OCI-LY7 (cell line): Measurements from ENCODE around the gene FCSK. TPM values are rescaled to one million over a fixed set of nuclear protein-coding genes. Genes with fewer than 3 reads are reported as not detected.

ENCODE experiments used
- BruUV-seq: library from RNA; stranded (reverse); fragments of 400-500 nt; replicated peaks from 2 replicates; lab custom pipeline; 2021; lab: Mats Ljungman, UMichigan
- CTCF ChIA-PET: fragments of 300-600 bp; sonication (Branson Sonifier 250); formaldehyde crosslinking; loops from one replicate; lab custom pipeline; 2022; ENCODE audit warnings: antibody characterized with exemption; ENCODE audit not compliant: unreplicated experiment; lab: Charles Lee
- POLR2A ChIA-PET: fragments of 300-600 bp; sonication (Branson Sonifier 250); formaldehyde crosslinking; loops from one replicate; lab custom pipeline; 2022; ENCODE audit warnings: antibody characterized with exemption; lab: Charles Lee
- DNase-seq: peaks from one replicate; pipeline ENCODE4 v3.0.0-alpha.2; 2015; ENCODE audit warnings: low spot score
- H2AFZ ChIP-seq: fragments of 200-600 bp; sonication (generic), shearing (Covaris generic); 2 replicates; pipeline ENCODE4 v1.6.1; 2014; ENCODE audit warnings: mild to moderate bottlenecking, antibody characterized with exemption, low read length, moderate library complexity
- H3K27ac ChIP-seq: fragments of 200-600 bp; sonication (generic); 2 replicates; pipeline ENCODE4 v1.5.1; 2014; ENCODE audit warnings: mixed run types, low read depth, mild to moderate bottlenecking, moderate library complexity, low read length, inconsistent platforms; ENCODE audit not compliant: poor library complexity, severe bottlenecking
- H3K36me3 ChIP-seq: fragments of 200-600 bp; sonication (generic); 2 replicates; pipeline ENCODE4 v1.6.1; 2014; ENCODE audit warnings: mild to moderate bottlenecking, antibody characterized with exemption, low read length, moderate library complexity, mixed read lengths; ENCODE audit not compliant: insufficient read depth
- H3K4me1 ChIP-seq: fragments of 200-600 bp; sonication (generic); 2 replicates; pipeline ENCODE4 v1.5.1; 2014; ENCODE audit warnings: mild to moderate bottlenecking, low read length; ENCODE audit not compliant: insufficient read depth, poor library complexity, severe bottlenecking
- H3K4me2 ChIP-seq: fragments of 200-600 bp; sonication (generic); 2 replicates; pipeline ENCODE4 v1.6.1; 2014; ENCODE audit warnings: mild to moderate bottlenecking, low read length
- H3K4me3 ChIP-seq: fragments of 200-600 bp; sonication (generic); 2 replicates; pipeline ENCODE4 v1.5.1; 2014; ENCODE audit warnings: mild to moderate bottlenecking, low read depth, low read length; ENCODE audit not compliant: poor library complexity, severe bottlenecking
- H3K79me2 ChIP-seq: fragments of 200-600 bp; sonication (generic); 2 replicates; pipeline ENCODE4 v1.6.1; 2016; ENCODE audit warnings: low read depth, mild to moderate bottlenecking, low read length, moderate library complexity, mixed read lengths; ENCODE audit not compliant: insufficient read depth
- H3K9me2 ChIP-seq: fragments of 200-600 bp; sonication (generic); 2 replicates; pipeline ENCODE4 v1.6.1; 2016; ENCODE audit warnings: mild to moderate bottlenecking, low read length, mixed read lengths; ENCODE audit not compliant: insufficient read depth
- H3K9me3 ChIP-seq: fragments of 200-600 bp; sonication (generic); 2 replicates; pipeline ENCODE4 v1.6.1; 2014; ENCODE audit warnings: mild to moderate bottlenecking, mixed run types, low read length, mixed read lengths
- H4K20me1 ChIP-seq: fragments of 200-600 bp; sonication (generic); 2 replicates; pipeline ENCODE4 v1.6.1; 2014; ENCODE audit warnings: mild to moderate bottlenecking, antibody characterized with exemption, low read length, moderate library complexity, mixed read lengths; ENCODE audit not compliant: insufficient read depth
- CTCF ChIP-seq: fragments of 200-600 bp; sonication (generic); conservative IDR thresholded peaks from 2 replicates; pipeline ENCODE4 v1.5.1; 2014; ENCODE audit warnings: mild to moderate bottlenecking, antibody characterized with exemption, low read length, moderate library complexity, mixed read lengths
- EZH2phosphoT487 ChIP-seq: fragments of 200-600 bp; sonication (generic); IDR thresholded peaks from 2 replicates; pipeline ENCODE4 v1.6.1; 2018; ENCODE audit warnings: low read depth, borderline replicate concordance, mild to moderate bottlenecking, mixed run types, antibody characterized with exemption, low read length, moderate library complexity, mixed read lengths
- intact Hi-C: fragments of 100-400 bp; cut with micrococcal nuclease; formaldehyde crosslinking; loops from one replicate; pipeline ENCODE4 v1.10.0; 2022; ENCODE audit not compliant: unreplicated experiment
- total RNA-seq, 2 experiments: library from RNA; depleted of rRNA in 1 of 2; stranded (reverse); fragments of >200 nt in 1 of 2; shearing (Covaris generic) in 1 of 2; gene quantifications; 2 replicates each; pipeline ENCODE4 v1.2.3, GENCODE V29; 2014 to 2022

FCSK gene
- total RNA-seq, 2 experiments from 2014 or later, result 6.8 to 14.3 TPM

DNA sequence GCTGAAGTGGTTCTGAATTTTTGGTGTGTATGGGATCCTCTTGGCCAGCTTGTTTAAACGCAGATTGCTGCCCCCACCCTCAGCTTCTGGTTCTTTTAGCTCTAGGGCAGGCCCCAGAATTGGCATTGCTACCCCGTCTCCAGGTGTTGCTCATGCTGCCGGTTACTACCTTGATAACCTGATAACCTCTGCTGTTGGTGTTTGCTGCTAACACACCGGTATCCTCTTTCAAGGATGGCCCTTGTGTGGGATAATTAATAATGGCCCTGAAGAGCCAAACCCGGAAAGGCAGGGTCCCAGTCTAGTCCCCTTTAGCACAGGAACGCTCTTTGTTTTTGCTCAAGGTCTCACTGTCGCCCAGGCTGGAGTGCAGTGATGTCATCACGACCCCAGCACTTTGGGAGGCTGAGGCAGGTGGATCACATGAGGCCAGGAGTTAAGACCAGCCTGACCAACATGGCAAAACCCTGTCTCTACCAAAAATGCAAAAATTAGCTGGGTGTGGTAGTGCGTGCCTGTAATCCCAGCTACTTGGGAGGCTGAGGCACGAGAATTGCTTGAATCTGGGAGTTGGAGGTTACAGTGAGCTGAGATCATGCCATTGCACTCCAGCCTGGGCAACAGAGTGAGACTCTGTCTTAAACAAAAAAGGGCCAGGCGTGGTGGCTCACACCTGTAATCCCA is 14.2 kb upstream of the FCSK start:
- BruUV-seq, result no TSS peak
- Histone ChIP-seq H3K4me1 (peaks cover 22% of the 10 kb centered on the region), H3K4me3 (peak overlapping the region; percentile 97), H3K36me3 (peaks cover under 1% of the 10 kb centered on the region), H3K27ac (peak overlapping the region; percentile 59), H3K79me2 (peaks cover 34% of the 10 kb centered on the region), H3K9me2 (no peaks in the 10 kb centered on the region), H3K9me3 (no peaks in the 10 kb centered on the region), H4K20me1 (no peaks in the 10 kb centered on the region), H2AFZ (peak overlapping the region; percentile 93; the same call in 1 of the 2 replicates), H3K4me2 (peak overlapping the region; percentile 99)
- intact Hi-C loops, result no loop called here
- DNase-seq, result peak; percentile 22
- ChIA-PET CTCF (interaction anchor here (1.2 kb wide), 1 partner anchor 14 kb away, joined by 6 read pairs; the partner anchor contains the start of gene FCSK), POLR2A (interaction anchor here (0.5 to 2.1 kb wide), 7 partner anchors 9 to 166 kb away, joined by 3 to 12 read pairs (median 6); partner anchors contain the start of genes COG4 and FCSK)
- no peak for TF ChIP-seq EZH2phosphoT487

DNA sequence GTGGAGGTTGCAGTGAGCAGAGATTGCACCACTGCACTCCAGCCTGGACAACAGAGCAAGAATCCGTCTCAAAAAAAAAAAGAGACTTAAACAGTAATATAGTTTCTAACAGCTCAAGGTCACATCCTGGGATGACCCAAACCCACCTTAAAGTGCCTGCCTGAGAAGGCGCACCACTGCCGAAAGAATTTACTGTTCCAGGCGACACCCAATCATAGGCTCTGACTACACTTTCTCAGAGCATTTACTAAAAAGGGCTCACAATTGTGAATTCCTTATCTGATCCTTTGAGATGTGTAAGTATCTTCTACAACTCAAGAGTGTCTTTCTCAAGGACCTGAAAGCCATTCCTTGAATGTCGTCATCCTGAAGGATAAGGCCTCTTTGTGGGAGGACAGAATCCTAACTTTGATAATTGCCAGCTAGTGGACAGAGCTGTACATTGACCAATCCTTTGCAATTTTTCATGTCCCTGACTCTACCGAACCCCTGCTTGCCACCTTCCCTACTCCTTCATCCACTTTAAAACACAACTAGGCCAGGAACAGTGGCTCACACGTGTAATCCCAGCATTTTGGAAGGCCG is 12.9 kb upstream of the FCSK start:
- no peak overlapping the region for H3K4me3 ChIP-seq
- intact Hi-C loops, result no loop called here
- H3K27ac ChIP-seq, result no peak overlapping the region
- H4K20me1 ChIP-seq, result no peaks in the 10 kb centered on the region
- H3K9me2 ChIP-seq, result no peaks in the 10 kb centered on the region
- peaks cover 14% of the 10 kb centered on the region for H3K4me1 ChIP-seq
- H3K36me3 ChIP-seq, result no peaks in the 10 kb centered on the region
- no peaks in the 10 kb centered on the region for H3K9me3 ChIP-seq
- H2AFZ ChIP-seq, result no peak overlapping the region
- H3K4me2 ChIP-seq, result no peak overlapping the region
- POLR2A ChIA-PET, result interaction anchor here (1.2 to 2.1 kb wide), 3 partner anchors 12 to 21 kb away, joined by 3 to 12 read pairs (median 11); partner anchors contain the start of gene FCSK
- TF ChIP-seq CTCF, result no peak
- no peak for TF ChIP-seq EZH2phosphoT487
- BruUV-seq, result no TSS peak
- CTCF ChIA-PET, result no interaction called here
- peaks cover 20% of the 10 kb centered on the region for H3K79me2 ChIP-seq
- no peak for DNase-seq

DNA sequence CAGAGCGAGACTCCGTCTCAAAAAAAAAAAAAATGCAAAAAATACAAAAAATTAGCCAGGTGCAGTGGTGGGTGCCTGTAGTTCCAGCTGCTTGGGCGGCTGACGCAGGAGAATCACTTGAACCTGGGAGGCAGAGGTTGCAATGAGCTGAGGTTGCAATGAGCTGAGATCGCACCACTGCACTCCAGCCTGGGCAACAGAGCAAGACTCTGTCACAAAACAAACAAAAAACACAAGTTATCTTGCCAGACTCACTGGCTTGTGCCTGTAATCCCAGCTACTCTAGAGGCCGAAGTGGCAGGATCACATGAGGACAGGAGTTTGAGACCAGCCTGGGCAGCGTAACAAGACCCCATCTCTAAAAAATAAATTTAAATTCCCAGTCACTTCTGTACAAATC is 12.1 kb upstream of the FCSK start:
- peaks cover 16% of the 10 kb centered on the region for H3K4me1 ChIP-seq
- no peak overlapping the region for H3K4me2 ChIP-seq
- ChIA-PET POLR2A (interaction anchor here (1.2 to 2.0 kb wide), 2 partner anchors 11 to 22 kb away, joined by 3 to 11 read pairs; partner anchors contain the start of gene FCSK), CTCF (no interaction called here)
- BruUV-seq, result no TSS peak
- H2AFZ ChIP-seq, result no peak overlapping the region
- no peaks in the 10 kb centered on the region for H3K9me2 ChIP-seq
- peaks cover 12% of the 10 kb centered on the region for H3K79me2 ChIP-seq
- H3K4me3 ChIP-seq, result no peak overlapping the region
- H3K27ac ChIP-seq, result no peak overlapping the region
- TF ChIP-seq CTCF (no peak), EZH2phosphoT487 (no peak)
- intact Hi-C loops, result no loop called here
- no peaks in the 10 kb centered on the region for H4K20me1 ChIP-seq
- H3K36me3 ChIP-seq, result no peaks in the 10 kb centered on the region
- DNase-seq, result no peak
- H3K9me3 ChIP-seq, result no peaks in the 10 kb centered on the region
